NCI-H1417 treated with DMSO at 0.1 percent for 48 hours (cell line): ENCODE data around the gene RAET1G.
A peak's percentile ranks its signal among the peaks of the same experiment; 100 is the strongest.
"Not testable (repeated sequence)": the region's sequence is repeated elsewhere in the genome, so short reads cannot be mapped to it uniquely, and the experiment has no call there.

Experiments used
- DNase-seq: peaks from one replicate; lab custom pipeline; 2025; lab: John Stamatoyannopoulos, UW

The RAET1G gene, protein sequence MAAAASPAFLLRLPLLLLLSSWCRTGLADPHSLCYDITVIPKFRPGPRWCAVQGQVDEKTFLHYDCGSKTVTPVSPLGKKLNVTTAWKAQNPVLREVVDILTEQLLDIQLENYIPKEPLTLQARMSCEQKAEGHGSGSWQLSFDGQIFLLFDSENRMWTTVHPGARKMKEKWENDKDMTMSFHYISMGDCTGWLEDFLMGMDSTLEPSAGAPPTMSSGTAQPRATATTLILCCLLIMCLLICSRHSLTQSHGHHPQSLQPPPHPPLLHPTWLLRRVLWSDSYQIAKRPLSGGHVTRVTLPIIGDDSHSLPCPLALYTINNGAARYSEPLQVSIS

DNA sequence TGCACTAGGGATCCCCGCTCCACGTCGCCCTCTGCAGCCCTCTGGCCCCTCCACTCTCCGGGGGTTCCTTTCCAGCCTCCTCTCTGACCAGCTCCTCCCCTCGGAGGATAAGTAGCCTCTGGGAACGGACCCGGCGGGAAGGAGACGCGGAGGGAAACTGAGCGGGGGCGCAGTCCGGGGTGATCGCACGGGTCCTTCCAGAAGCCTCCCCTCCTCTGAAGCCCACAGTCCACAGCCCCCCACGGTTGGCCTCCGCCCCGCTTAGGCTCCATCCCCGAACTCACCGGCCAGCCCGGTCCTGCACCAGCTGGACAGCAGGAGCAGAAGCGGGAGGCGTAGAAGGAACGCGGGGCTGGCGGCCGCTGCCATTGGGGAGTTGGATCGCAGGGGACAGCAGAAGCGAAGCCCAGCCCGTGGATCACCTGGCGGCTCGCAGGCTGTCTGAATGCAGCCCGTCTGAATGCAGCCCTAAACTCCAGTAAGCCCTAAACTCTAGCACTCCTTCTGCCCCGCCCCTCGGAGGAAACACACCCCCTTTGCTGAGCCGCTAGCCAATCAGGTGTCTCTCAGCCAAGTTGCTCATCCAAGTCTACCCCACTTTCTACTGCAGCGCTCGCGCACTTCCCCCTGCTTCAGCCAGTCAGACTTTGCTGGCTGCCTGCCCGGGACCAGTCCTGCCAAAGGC is at the start of gene RAET1G:
TSS of gene RAET1G (minus strand) at position 480 of the 685 bp plus-strand sequence. CDS start at position 369, 111 bp downstream.
- peak; percentile 68 for DNase-seq

DNA sequence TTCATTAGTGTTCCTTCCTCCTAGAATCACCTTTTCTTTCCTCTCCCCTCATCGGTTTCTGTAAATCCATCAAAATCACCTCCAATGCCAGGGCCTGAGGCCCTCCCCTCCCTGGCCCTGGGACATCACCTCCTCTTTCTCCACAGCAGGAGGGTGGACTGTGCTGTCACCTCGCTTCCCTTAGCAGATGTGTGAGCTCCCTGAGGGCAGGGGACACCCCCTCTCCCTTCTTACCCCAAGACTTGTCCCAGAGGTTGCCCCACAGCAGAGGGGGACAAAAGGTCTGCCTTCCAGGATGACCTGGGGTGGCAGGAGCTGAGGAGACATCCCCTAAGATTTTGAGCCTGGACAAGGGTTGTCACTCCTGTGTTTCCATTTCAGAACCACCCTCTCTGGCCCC is 46.7 kb upstream of the RAET1G start:
- no peak for DNase-seq

DNA sequence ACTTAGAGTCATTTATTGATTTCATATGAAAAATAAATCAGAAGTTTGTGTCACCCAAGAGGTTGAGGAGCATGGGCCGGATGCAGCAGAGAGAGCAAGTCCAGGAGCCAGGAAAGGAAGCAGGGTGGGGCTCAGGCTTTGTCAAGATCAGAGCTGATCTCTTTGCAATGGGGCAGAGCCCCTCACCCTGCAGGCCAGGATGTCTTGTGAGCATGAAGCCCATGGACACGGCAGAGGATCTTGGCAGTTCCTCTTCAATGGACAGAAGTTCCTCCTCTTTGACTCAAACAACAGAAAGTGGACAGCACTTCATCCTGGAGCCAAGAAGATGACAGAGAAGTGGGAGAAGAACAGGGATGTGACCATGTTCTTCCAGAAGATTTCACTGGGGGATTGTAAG is 46.0 kb upstream of the RAET1G start:
- DNase-seq = not testable (repeated sequence)

DNA sequence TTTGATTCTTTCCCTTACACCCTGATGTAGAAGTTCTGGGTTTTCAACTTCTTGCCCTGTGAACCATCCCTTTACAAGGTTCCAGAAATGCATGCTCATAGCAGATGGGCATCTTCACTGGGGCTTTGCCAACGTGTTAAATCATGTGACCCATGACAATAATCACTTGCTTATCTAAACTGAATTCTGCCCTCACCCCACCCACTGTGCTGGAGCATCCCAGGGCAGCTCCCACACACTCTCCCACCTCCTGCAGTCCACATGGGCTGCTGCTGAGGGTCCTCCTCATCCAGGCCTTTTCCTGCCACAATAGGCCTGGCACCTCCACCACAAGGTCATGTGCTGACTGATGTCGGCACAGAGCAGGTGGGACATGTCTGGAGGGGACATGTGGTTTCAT is 45.1 kb upstream of the RAET1G start:
- DNase-seq = not testable (repeated sequence)

DNA sequence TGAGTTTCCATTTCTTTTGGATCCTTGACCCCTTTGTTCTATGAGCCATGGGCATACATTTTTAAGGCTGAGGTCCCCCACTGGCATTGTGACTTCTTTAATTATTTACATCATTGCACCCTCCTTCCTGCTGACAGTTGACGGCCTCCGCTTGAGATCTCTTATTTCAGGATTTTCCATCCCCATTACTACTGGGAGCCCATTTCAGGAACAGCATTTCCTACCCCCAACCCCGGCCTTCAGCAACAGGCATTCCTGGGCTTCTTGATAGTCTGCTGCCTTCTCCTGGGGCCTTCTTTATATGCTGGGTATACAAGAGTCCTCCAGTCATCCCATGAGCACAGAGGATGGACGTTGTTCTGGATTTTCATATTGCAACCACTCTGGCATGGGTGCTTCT is 44.7 kb upstream of the RAET1G start:
- no peak for DNase-seq

DNA sequence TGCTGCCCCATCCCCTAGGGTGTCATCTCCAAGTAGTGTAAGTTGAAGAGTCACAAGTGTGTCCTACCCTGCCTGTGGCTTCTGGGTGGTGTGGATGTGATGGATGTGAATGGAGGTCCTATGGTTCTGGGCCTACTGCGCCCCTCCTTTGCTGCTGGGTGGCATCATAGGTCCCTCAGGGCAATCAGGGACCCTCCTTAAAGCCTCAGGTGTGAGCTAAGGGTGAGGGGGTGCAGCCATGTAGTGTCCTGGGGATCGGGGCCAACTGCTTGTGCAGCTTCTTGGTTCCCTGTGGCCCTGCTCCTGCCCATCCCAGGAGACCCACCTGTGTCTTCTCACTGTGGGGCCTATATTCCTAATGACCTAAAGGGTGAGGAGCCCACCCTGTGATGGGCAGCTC is 43.4 kb upstream of the RAET1G start:
- not testable (repeated sequence) for DNase-seq

DNA sequence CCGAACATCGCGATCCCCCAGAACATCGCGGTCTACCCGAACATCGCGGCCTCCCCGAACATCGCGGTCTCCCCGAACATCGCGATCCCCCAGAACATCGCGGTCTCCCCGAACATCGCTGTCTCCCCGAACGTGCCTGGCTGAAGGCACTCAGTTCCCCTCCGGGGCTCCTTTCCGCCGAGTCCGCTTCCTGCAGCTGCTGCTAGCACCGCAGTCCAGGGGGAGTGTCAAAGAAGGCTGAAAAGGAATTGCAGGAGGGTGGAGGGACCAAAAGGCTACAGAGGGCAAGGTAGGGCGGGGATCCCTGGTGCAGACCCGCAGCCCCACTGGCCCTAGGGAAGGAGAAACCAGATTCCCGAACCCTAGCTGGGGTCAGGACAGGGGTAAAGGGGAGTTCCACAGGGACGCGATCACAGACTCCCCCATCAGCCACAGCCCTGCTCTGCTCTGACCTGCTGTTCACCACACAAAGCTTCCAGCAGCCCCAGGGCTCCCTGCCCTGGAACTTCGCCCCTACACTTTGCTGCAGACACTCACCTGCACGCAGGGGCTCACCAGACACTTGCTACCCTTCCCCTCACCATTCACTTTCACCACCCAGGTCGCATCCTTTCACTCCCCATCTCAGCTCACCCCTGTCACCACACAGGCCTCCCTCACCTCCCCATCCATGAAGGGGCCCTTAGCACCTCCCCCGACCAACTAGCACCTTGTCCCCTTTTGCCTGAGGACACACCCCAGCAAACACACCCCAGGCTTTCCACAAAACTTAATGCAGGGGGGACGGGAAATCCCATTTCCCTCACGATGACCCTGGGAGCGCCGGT is 42.5 kb upstream of the RAET1G start:
- DNase-seq = no peak

DNA sequence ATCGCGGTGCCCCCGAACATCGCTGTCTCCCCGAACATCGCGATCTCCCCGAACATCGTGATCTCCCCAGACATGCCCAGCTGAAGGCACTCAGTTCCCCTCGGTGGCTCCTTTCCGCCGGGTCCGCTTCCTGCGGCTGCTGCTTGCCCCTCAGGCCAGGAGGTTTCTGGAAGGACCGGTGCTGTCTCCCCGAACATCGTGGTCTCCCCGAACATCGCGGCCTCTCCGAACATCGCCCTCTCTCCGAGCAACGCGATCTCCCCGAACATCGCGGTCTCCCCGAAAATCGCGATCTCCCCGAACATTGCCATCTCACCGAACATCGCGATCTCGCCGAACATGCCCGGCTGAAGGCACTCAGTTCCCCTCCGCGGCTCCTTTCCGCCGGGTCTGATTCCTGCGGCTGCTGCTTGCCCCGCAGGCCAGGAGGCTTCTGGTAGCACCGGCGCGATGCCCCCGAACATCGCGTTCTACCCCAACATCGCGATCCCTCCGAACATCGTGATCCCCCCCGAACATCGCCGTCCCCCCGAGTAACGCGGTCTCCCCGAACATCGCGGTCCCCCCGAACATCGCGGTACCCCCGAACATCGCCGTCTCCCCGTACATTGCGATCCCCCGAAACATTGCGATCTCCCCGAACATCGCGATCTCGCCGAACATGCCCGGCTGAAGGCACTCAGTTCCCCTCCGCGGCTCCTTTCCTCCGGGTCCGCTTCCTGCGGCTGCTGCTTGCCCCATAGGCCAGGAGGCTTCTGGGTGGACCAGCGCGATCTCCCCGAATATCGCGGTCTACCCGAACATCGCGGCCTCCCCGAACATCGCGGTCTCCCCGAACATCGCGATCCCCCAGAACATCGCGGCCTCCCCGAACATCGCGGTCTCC is 41.6 kb upstream of the RAET1G start:
- DNase-seq = no peak

DNA sequence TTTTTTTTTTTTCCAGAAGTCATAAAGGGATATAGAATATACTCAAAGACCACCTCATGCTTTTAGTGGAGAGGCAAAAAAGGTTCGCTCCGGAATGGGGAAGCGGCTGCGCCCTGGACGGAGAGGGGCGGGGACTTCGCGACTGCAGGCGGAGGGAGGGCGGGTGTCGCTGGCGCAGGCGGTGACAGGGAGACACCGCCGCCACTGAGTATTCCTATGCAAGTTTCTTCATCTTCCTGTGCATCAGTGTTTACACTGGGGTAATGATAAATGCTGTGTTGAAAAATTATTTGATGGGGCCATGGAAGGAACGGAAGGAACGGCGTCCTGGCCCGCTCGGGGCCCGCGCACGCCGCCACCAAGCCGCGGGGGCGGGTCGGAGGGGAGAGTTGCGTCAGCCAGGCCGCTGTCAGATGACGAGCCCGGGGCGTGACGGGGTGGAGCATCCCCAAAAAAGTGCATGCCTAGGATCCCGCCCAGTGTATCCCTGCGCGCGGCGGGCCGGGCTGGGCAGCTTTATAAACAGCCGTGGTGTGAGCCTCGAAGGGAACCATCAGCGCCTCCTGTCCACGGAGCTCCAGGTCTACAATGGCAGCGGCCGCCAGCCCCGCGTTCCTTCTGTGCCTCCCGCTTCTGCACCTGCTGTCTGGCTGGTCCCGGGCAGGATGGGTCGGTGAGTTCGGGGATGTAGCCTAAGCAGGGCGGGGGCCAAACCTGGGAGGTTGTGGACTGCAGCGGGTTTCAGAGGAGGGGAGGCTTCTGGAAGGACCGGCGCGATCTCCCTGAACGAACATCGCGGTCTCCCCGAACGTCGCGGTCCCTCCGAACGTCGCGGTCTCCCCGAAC is 40.8 kb upstream of the RAET1G start, which contains the start of gene ULBP1:
TSS of gene ULBP1 (plus strand) at position 482 of the 846 bp plus-strand sequence. CDS start at position 589, 107 bp downstream.
- DNase-seq = peak; percentile 49

DNA sequence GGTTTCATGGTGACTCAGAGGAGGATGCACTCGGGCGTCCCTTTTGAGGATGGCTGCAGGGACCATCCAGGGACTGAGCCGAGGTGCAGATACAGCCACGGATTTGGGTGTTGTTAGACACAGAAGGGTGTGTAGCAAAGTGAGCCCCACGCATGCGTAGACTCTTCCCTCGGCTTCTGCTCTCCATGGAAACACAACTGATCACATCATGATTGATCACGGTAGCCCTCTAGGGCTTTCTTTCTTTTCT is 40.2 kb upstream of the RAET1G start:
- DNase-seq = peak; percentile 49

DNA sequence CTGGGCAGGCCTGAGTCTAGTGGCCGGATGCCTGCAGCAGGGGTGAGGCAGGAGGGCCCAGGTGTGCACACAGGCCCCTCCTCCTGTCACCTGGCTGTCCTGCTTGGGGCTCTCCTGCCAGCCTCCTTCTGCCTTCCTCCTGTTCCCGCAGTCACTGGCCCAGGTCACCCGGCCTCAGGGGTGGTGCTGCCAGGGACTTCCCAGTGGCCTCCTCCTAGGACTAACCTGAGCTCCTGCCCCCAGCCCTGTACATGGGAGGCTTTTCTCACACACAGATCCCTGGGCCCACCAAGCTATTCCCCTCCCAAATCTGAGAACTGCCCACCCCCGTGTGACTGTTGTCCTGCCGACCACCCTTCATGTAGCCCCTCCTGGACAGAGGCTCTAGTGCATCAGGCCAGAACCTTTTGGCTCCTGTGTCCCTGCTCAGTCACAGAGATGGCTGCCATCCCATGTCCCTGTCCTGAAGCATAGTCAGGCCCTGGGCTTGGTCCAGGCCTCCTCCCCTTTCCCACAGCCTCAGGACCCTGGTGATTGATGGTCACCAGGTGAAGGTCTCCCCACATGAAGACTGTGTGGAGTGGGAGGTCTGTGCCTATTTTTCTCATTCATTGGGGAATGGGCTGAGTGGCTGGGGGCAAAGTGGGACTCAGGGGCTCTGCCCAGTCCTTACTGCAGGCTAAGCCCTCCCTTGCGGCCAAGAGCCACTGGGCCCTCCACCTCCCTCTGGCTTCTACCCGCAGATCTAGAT is 39.7 kb upstream of the RAET1G start:
- no peak for DNase-seq

DNA sequence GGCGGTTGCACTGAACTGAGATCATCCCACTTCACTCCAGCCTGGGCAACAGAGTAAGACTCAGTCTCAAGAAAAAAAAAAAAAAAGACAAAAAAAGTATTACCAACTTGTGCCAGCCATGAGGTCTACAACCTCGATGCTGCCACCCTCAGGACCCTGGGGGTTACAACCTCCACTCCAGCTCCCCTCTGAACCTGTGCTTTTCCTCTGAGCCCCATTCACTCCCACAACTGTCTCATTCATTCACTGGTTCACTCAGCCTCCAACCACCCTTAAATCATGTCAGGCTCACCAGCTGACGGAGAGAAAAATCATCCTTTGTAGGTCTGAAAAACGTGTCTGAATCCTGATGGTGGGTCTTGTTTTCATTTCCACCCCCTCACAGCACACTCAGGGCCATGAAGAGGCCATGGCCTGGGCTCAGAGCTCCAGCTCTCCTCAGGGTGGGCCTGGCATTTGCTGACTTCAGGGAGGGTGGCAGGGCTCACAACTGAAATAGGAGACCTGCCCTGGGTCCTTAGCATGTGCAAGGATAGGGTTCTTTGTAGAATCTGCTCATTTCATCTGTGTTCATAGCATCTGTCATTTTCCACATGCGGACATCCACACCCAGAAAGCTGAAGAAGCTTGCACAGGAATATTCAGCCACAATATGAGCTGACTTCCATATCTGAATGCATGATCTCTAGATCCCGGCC is 39.0 kb upstream of the RAET1G start:
- DNase-seq = no peak

DNA sequence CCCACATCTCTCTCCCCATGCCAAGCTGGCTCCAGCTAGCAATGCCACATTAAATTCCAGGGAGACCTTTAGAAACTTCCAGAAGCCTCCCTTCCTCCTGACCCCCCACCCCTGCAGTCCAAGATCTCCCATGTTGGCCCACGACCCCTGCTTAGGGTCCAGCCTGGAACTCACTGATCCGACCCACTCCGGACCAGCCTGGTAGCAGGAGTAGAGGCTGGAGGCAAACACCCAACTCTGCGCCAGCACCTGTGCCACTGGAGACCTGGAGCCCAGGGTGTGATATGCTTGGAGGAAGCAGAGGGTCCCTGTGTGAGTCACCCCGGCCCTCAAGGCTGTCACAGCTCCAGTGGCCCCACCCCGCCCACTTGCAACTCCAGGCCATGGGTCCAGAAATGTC is 37.6 kb upstream of the RAET1G start:
- no peak for DNase-seq

DNA sequence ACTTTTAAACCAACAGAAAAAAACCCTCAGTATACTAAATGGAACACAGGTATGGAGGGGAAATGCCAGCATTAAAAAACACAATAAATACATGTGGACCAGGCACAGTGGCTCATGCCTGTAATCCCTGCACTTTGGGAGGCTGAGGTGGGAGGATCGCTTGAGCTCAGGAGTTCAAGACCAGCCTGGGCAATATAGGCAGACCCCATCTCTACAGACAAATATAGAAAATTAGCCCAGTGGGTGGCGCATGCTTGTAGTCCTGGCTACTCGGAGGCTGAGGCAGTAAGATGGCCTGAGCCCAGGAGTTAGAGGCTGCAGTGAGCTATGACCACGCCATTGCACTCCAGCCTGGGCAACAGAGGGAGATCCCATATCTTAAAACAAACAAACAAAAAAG is 36.9 kb upstream of the RAET1G start:
- DNase-seq = not testable (repeated sequence)

DNA sequence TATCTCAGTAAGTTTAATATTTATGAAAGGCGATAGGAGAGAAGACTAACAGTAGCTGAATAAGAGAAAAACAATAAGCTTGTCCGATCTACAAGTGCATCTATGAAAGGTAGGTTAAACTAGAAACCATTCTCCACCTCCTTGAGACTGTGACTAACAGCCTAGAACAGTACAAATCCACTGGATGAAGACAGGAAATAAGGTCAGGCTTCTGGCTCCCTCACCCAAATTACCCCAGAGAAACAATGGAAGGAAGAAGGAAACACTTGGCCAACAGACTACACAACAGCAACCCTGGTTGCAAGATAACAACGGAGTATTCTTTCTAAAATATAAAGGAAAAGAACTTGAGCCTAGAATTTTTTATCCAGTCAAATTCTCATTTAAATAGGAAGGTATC is 35.2 kb upstream of the RAET1G start:
- not testable (repeated sequence) for DNase-seq

DNA sequence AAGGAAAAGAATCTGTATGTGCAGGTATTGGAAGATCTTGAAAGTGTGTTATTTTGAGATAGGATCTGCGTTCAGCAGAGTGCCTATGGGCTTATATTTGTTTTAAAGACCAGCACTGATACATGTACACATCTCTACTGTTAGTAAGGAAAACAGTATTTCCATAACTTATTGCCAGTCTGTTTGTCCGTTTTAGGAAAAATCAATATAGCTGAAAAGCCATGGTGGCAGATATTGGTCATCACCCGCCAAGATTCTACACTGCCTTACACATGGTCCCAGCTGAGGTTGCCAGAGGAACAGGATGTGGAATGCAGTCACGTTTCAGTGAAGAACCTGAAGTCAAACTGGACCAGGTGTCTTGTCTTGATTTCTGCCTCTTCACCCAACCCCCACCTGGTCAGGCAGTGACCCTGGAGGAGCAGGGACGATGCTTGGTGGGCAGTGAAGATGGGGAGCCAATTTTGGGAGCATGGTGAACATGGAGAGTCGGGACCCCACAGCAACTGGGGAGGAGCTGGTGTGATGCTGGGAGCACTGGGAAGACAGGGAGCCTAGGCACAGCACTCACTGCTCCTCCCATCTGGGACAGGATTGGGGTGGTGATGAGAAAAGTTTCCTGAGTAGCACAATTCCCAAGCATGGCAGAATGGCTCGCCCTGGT is 32.9 kb upstream of the RAET1G start:
- DNase-seq = not testable (repeated sequence)

DNA sequence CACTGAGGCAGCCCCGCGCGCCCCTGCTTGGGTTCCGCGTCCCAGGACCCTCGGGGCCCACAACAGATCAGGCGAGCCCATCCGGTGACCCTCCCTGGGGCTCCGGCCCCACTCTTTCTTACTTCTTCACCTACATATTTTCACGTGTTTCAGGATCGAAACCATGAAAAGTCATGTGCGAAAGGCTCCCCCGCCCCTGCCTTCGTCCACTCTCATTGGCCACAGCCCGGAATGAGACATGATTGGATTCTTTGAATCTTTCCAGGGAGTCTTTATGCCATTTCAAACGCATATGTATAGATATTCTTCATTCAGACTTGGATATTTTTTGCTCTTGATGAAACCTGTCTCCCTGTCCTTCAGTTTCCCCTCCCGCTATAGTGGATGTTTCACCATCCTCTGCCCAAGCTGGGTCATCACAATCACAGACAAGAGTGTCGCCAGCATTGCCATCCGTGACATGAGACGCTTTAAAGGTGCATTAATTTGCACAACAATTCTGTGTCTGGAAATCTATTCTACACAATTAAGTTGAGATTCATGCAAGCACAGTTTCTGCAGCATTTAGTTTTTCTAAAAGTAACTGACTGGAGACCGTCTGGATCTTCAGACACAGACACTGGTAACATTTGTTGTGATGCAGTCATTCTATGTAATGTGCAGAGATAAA is 32.2 kb upstream of the RAET1G start:
- DNase-seq = not testable (repeated sequence)

DNA sequence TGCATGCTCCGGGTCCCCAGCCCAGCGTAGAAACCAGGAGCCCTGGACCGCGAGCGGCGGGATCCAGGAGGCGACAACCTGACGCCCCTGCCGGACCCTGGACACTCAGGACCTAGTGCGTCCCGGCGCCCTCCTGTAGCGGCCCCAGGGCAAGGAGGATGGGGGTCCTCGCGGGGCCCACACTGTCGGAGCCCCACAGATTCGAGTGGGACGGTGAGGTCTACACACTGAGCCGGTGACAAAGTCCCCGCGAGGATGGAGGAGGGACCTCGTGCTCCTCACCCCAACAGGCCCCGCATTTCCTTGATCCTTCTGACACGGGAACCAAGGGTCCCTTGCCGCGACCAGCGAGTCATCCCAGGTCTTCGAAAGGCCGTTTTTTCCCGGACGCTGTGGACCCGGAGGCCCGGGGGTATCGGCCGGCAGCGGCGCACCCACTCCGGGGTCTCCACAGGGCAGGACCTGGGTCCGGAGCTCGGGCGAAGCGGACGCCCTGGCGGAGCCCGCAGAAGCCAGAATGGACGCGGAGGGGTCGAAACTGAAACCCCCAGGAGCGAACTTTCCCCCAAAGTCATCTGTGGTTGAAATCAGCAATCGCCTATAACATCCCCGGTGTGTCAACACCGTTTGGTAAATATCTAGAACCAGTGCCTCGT is 31.5 kb upstream of the RAET1G start:
- not testable (repeated sequence) for DNase-seq
